ENCODE data around the gene NFKBIE. TPM values are rescaled to one million over a fixed set of nuclear protein-coding genes. Genes with fewer than 3 reads are reported as not detected.

NFKBIE gene
- total RNA-seq, 1 experiment from 2014 or later: 7.4 TPM

- POLR2A ChIA-PET (ENCODE audit: unreplicated experiment): no interaction called here
- BruUV-seq (replicated peaks): no TSS peak
- CTCF ChIA-PET: no interaction called here
- no peak for DNase-seq
- Histone ChIP-seq H3K36me3 (ENCODE audit: low read depth, low read length) (no peaks in the 10 kb centered on the region), H3K9me3 (ENCODE audit: low read length) (no peaks in the 10 kb centered on the region), H3K4me1 (ENCODE audit: insufficient read depth, low read length) (peaks cover 8% of the 10 kb centered on the region; the same call in 1 of the 2 replicates), H3F3A (ENCODE audit: low read length, unreplicated experiment) (no peaks in the 10 kb centered on the region), H3K9ac (ENCODE audit: low read length) (no peak overlapping the region), H4K20me1 (ENCODE audit: low read length) (no peaks in the 10 kb centered on the region), H3K79me2 (ENCODE audit: low read length) (no peaks in the 10 kb centered on the region), H2AFZ (ENCODE audit: low read length) (no peak overlapping the region), H3K4me3 (ENCODE audit: low read length) (no peak overlapping the region), H3K4me2 (ENCODE audit: low read length) (no peak overlapping the region), H3K27ac (ENCODE audit: low read length) (no peak overlapping the region), H3K9me2 (replicated peaks; ENCODE audit: low read length) (no peaks in the 10 kb centered on the region), H3K27me3 (ENCODE audit: low read length) (peaks cover 7% of the 10 kb centered on the region)
- TF ChIP-seq EZH2phosphoT487 (IDR thresholded peaks at IDR 0.05; ENCODE audit: borderline replicate concordance, low read length) (no peak), EZH2 (IDR thresholded peaks at IDR 0.05; ENCODE audit: low read length, unreplicated experiment) (no peak), CTCF (conservative IDR thresholded peaks at IDR 0.05; ENCODE audit: low read depth, low read length) (no peak)
- intact Hi-C loops (cut with micrococcal nuclease): no loop called here
- ATAC-seq: no peak
Measured at GRCh38 chr6:44277763-44278162, 12.4 kb upstream of the NFKBIE start.

- CTCF ChIA-PET: no interaction called here
- Histone ChIP-seq H3K9me3 (ENCODE audit: low read length) (no peaks in the 10 kb centered on the region), H3K36me3 (ENCODE audit: low read depth, low read length) (no peaks in the 10 kb centered on the region), H3K79me2 (ENCODE audit: low read length) (no peaks in the 10 kb centered on the region), H3K27ac (ENCODE audit: low read length) (no peak overlapping the region), H3K9me2 (replicated peaks; ENCODE audit: low read length) (no peaks in the 10 kb centered on the region), H3K4me3 (ENCODE audit: low read length) (no peak overlapping the region), H2AFZ (ENCODE audit: low read length) (no peak overlapping the region), H3K9ac (ENCODE audit: low read length) (no peak overlapping the region), H4K20me1 (ENCODE audit: low read length) (no peaks in the 10 kb centered on the region), H3K27me3 (ENCODE audit: low read length) (peaks cover 11% of the 10 kb centered on the region), H3F3A (ENCODE audit: low read length, unreplicated experiment) (no peaks in the 10 kb centered on the region), H3K4me1 (ENCODE audit: insufficient read depth, low read length) (peaks cover 8% of the 10 kb centered on the region; the same call in 1 of the 2 replicates), H3K4me2 (ENCODE audit: low read length) (no peak overlapping the region)
- ATAC-seq (no peak), DNase-seq (no peak)
- BruUV-seq (replicated peaks): no TSS peak
- POLR2A ChIA-PET (ENCODE audit: unreplicated experiment): no interaction called here
- intact Hi-C loops (cut with micrococcal nuclease): no loop called here
- TF ChIP-seq EZH2phosphoT487 (IDR thresholded peaks at IDR 0.05; ENCODE audit: borderline replicate concordance, low read length): no peak
- no peak for TF ChIP-seq CTCF (conservative IDR thresholded peaks at IDR 0.05; ENCODE audit: low read depth, low read length)
- TF ChIP-seq EZH2 (IDR thresholded peaks at IDR 0.05; ENCODE audit: low read length, unreplicated experiment): no peak
Measured at GRCh38 chr6:44276667-44277640, 11.6 kb upstream of the NFKBIE start.
